ENCODE measurements around the gene SERPINA9.

Gene SERPINA9

GRCh38 chr14:94462763-94463572 is 13.0 kb downstream of the SERPINA9 start:
- DNase-seq (ENCODE audit: low read depth), result no peak

DNA sequence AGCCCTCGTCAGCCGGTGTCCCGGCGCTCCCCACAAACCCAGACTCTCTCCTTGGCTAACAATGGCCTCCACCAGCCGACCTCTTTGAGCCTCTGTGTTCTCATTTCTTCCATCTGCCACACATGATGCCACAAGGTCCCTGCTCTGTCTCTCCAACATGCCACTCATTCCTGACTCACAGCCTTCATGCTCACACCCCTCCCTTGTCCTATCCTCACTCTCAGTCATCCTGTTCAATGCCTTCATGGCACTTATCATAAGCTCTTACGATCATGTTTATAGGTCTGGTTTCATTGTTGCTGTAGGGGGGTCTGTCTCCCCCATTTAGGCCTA is 13.8 kb downstream of the SERPINA9 start:
- DNase-seq (ENCODE audit: low read depth), result no peak

DNA sequence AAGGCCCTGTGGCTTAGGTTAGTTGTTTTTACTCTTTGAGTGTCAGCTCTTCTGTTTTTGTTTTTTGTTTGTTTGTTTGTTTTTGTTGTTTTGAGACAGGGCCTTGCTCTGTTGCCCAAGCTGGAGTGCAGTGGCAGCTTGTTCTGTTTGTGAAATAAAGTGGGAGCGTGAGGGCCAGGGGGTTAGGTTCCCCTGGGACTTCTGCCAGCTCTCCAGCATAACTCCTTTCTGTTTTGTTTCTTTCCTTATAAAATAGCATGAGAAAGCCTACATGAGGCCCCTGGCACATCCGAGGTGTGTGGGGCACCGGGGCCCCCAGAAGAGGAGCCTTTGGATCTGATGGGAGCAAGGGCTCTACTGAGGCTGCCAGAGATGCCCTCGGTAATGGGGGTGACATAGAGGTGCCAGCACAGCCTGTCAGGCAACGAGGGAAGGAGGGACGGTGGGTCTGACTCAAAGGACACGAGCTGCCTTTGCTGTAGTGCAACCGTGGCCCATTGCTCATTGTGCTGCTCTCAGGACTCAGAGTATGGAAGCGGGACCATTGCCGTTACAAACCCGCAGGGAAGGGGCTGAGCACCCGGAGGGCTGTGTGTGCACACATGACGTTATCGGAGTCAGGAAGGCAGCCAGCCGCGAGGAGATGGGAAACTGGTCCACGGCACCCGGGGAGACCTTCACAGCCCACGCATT is 14.3 kb downstream of the SERPINA9 start:
- DNase-seq (ENCODE audit: low read depth), result no peak

- no peak for DNase-seq (ENCODE audit: low read depth)
Observed at GRCh38 chr14:94460631-94461416, 15.2 kb downstream of the SERPINA9 start.

DNA sequence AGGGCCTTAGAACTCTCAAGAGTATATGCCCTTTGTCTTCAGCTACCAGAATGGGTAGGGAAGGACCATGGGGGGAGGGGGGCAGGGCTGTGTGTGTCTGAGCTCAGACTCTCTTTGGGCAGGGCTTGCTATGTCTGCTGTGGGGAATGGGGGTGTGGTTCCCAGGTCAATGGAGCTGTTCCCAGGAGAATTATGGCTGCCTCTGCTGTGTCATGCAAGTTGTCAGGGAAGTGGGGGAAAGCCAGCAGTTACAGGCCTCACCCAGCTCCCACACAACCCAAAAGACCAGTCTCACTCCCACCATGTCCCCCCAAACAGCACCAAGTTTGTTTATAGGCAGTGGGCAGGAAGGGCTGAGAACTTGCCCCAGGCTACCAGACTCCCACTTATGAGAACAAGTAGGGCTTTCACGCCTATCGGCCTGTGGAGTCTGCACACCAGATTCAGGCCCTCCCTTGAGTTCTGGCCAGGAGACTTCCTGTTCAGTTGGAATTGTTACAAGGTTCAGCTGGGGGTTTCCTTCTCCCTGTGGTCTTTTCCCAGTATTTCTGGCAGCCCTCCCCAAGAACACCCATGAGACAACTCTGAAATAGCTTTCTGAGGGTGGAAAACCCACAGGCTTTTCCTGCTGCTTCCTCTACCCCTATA is 17.3 kb downstream of the SERPINA9 start:
- DNase-seq (ENCODE audit: low read depth), result no peak

DNA sequence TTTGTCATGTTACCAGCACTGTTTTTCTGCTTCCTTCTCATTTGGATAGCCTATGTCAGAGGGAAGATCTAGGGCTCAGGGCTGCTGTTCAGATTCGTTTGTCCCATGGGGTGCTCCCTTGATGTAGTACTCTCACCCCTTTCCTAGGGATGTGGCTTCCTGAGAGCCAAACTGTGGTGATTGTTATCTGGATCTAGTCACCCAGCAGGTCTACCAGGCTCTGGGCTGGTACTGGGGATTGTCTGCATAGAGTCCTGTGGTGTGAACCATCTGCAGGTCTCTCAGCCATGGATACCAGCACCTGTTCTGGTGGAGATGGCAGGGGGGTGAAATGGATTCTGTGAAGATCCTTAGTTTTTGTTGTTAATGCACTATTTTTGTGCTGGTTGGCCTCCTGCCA is 17.9 kb downstream of the SERPINA9 start:
- no peak for DNase-seq (ENCODE audit: low read depth)

- no peak for DNase-seq (ENCODE audit: low read depth)
Observed at GRCh38 chr14:94455928-94456327, 20.1 kb downstream of the SERPINA9 start.

DNA sequence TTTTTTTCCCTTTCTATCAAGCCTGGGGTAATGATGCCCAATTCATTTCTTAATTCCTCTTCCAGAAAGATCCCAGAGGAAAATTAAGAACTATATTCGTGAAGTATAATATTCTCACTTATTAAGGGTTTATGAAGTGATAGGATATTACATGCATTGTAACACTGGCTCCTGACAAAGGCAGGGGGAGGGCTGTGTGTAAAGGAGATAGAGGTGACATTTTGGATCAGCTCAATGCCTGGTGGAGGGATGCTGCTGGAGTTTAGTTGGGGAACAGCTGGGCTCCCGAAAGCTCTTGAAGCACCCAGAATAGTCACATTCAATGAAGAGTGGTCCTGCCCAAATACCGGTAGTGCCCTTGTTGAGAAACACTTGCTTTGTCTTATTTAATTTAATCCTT is 24.2 kb downstream of the SERPINA9 start:
- DNase-seq (ENCODE audit: low read depth), result no peak

DNA sequence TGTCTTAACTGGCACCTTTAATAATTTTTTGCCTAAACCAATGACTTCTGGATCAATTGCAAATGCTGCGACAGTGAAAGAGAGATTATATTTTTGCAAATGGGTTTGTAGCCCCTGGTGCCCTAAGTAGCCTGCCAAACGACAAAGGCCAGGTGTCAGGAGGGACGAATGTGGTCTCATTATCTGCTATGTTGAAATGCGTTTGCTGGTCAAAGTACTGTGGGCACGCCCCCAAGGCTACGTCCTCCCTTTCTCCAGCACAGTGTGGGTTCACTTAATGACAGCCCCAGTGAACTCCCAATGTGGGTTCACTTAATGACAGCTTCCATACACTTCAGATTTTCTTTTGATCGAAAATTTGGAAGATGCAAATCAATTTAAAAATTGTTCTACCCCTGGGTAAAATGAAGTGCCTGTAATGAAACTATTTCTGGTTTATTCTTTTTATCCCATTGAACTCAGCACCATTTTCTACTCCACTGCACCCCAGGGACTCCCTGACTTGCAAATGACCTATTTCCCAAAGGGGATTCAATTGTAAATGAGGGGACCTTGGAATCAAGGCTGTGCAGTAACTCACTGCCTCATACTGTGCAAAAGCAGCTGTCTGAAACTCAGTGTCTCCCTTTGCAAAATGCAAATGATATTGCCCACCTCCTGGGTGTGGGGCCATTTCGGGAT is 24.8 kb downstream of the SERPINA9 start:
- no peak for DNase-seq (ENCODE audit: low read depth)

DNA sequence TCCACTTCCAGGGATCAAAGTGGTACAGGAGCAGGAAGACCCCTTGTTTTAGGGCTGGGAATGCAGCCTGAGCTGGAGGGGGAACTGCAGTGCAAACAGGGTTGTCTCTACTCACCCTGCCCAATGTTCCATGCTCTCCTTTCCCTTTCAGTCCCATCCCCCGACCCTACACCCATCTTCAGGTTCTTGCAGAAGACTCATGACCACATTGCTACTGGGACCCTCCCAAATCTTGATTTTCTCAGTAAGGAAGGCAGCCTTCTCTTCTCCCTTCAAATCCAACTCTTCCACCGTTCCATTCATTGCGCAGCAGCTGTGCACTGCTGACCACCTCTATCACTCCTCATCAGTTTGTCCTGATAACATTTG is 25.3 kb downstream of the SERPINA9 start:
- DNase-seq (ENCODE audit: low read depth), result no peak

GRCh38 chr14:94449930-94450329 is 26.1 kb downstream of the SERPINA9 start:
- DNase-seq (ENCODE audit: low read depth), result no peak

- no peak for DNase-seq (ENCODE audit: low read depth)
Observed at GRCh38 chr14:94448071-94448808, 27.8 kb downstream of the SERPINA9 start.

DNA sequence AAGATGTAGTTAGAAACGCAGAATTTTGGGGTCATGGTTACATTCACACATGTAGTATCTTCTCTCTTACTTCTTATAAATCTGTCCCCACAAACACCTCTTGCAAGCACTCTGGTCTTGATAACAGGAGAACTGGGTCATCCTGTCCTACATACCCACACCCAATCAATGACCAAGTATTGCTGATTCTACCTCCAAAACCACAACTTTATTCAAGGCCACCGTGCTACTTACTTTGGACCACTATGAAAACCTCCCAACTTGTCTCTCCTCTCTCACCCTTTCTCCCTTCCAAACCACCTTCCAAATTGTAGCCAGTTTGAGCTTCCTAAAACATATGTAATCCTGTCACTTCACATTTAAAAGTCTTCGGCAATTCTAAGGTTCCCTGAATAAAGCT is 28.8 kb downstream of the SERPINA9 start:
- DNase-seq (ENCODE audit: low read depth), result no peak

DNA sequence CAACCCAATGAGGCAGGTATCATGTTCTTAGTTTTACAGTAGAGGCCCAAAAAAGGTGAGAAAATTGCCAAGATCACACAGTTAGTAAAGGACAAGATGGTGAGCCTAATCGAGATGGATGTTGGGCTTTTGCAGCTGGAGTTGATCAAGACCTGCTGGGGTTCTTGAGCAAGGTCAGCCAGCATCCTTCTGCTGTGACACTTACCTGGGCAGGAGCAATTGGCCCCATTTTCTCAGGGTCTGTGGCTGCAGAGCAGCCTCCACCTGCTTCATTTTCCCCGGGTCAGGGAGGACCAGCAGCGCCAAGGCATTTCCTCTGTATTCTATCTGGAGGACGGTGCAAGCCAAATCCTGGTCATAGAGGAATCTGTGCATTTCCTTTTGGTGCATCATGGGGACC is 29.9 kb downstream of the SERPINA9 start:
- DNase-seq (ENCODE audit: low read depth), result no peak

DNA sequence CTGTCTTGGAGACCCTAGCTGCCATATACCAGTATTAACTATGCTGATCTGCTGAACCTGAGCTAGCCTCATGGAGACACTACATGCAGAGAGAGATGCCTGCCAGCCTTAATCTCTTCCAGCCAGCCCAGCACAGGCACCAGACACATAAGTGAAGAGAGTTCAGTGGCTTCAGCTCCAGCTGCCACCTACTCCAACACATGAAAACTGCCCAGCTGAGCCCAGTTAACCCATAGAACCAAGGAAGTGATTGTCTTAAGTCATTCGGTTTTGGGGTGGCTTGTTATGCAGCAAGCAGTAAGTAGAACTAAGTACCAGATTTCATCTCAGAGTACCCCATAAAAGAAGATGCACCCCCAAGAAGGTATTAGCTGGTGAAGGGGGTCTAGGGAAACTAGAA is 31.0 kb downstream of the SERPINA9 start:
- no peak for DNase-seq (ENCODE audit: low read depth)

DNA sequence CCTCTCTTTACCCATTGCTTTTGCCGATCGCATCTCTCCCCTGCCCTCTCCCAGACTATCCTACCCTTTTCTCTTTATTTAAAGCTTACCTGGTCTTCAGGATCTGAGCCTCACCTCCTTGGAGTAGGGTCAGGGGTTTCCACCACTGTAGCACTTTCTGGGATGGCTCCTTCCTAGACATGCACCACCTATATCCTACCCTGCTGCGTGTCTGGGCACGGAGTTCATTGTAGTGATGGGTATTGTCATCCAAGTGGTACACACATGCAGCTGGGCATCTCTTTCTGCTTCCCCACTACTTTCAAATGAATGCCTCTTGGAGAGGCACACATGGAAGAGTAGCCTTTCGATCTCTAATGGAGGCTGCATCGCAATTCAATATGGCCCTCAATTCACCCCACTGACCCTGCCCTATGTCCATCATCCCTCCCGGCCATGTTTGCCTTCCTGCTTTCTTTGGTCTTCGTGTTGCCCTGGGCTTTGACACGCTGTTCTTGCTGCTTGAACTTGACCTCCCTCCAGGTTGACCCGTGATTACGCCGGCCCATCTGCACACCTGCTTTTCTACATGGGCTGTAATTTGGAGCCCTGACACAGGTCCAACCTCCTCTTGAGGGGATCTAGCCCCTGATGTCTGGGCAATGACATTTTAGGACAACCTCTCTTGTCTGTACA is 34.3 kb downstream of the SERPINA9 start:
- no peak for DNase-seq (ENCODE audit: low read depth)

DNA sequence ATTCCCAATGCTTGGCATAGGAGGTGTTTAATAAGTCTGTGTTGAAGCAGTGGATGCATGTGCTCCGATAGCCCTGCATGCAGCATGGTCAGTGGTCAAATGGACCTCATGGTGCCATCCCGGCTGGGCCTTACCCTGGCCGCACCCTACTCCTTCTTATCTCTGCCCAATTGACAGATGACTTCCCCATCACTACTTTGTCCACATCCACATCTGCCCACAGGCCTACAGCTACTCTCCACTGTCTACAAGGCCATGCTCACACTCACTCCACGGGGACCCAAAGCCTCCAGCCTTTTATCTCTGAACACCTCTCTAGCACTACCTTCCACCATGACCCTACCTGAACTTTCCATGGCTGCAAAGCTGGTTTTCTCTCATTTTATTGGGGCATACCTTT is 34.9 kb downstream of the SERPINA9 start:
- no peak for DNase-seq (ENCODE audit: low read depth)

GRCh38 chr14:94439453-94440057 is 36.4 kb downstream of the SERPINA9 start:
- no peak for DNase-seq (ENCODE audit: low read depth)

- DNase-seq (ENCODE audit: low read depth), result no peak
Observed at GRCh38 chr14:94428610-94429009, 47.4 kb downstream of the SERPINA9 start.

DNA sequence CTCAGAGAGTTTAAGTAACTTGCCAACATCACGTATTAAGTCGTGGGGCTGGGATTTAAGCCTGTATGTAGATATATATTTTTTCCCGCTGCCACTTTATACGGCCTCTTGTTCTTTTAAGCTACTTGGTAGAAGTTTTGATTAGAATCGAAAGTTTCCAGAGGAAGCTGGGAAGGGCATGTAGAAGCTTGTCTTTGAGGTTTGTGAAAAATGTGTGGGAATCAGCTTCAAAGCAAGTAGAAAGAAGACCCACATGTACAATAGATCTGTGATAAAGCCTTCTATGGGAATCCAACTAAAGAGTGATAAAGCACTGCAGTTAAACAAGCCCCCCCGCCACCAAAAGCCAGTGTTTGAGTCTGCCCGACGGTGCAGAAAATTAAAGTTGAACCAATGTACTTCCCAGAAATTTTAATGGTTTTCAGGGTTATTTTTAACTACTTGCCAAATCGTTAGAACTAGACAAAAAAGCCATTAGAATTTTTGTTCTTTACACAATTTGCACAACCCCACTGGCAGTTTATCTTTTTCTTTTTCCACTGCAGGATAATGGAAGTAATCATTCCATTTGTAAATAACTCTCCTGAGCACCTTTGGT is 48.9 kb downstream of the SERPINA9 start:
- DNase-seq (ENCODE audit: low read depth), result no peak

Measured in fibroblast of gingiva (primary cell).